H9 (cell line): ENCODE data around the gene CD151. TPM values are rescaled to one million over a fixed set of nuclear protein-coding genes. Genes with fewer than 3 reads are reported as not detected.

Experiments
- DNase-seq: peaks from one replicate; pipeline ENCODE4 v3.0.0-alpha.2; 2017
- H2AFZ ChIP-seq: one replicate; pipeline ENCODE4 v1.6.1; 2013; ENCODE audit warnings: mild to moderate bottlenecking, low read length, control low read depth, moderate library complexity
- H2AK5ac ChIP-seq: 2 replicates; pipeline ENCODE4 v1.6.1; 2013; ENCODE audit warnings: low read length, control low read depth, mixed read lengths; ENCODE audit not compliant: insufficient read length
- H2BK120ac ChIP-seq: one replicate; pipeline ENCODE4 v1.6.1; 2013; ENCODE audit warnings: low read depth, mild to moderate bottlenecking, low read length, control low read depth, inconsistent platforms; ENCODE audit not compliant: poor library complexity, severe bottlenecking
- H2BK12ac ChIP-seq: 2 replicates; pipeline ENCODE4 v1.6.1; 2013; ENCODE audit warnings: low read length, control low read depth, mixed read lengths, low read depth; ENCODE audit not compliant: insufficient read length
- H2BK15ac ChIP-seq: 2 replicates; pipeline ENCODE4 v1.6.1; 2013; ENCODE audit warnings: low read depth, low read length, control low read depth
- H2BK20ac ChIP-seq: one replicate; pipeline ENCODE4 v1.6.1; 2013; ENCODE audit warnings: low read depth, mild to moderate bottlenecking, low read length, control low read depth, inconsistent platforms; ENCODE audit not compliant: poor library complexity, severe bottlenecking
- H2BK5ac ChIP-seq: 2 replicates; pipeline ENCODE4 v1.6.1; 2013; ENCODE audit warnings: low read length, control low read depth, mixed read lengths; ENCODE audit not compliant: insufficient read length
- H3K14ac ChIP-seq: 2 replicates; pipeline ENCODE4 v1.6.1; 2013; ENCODE audit warnings: low read length, control low read depth; ENCODE audit not compliant: insufficient read depth
- H3K18ac ChIP-seq: 2 replicates; pipeline ENCODE4 v1.6.1; 2013; ENCODE audit warnings: low read depth, mild to moderate bottlenecking, mixed read lengths, low read length, control low read depth; ENCODE audit not compliant: insufficient read length
- H3K23ac ChIP-seq: 2 replicates; pipeline ENCODE4 v1.6.1; 2013; ENCODE audit warnings: low read length, control low read depth, mixed read lengths, low read depth; ENCODE audit not compliant: insufficient read length
- H3K23me2 ChIP-seq: 2 replicates; pipeline ENCODE4 v1.6.1; 2013; ENCODE audit warnings: low read depth, mild to moderate bottlenecking, mixed read lengths, low read length, control low read depth; ENCODE audit not compliant: insufficient read length, poor library complexity, severe bottlenecking
- H3K27ac ChIP-seq: 2 replicates; pipeline ENCODE4 v1.5.1; 2013; ENCODE audit warnings: low read length, control low read depth, mixed read lengths, low read depth; ENCODE audit not compliant: insufficient read length
- H3K27me3 ChIP-seq: 2 replicates; pipeline ENCODE4 v1.6.1; 2013; ENCODE audit warnings: low read length, control low read depth, inconsistent platforms; ENCODE audit not compliant: insufficient read depth
- H3K4ac ChIP-seq: 2 replicates; pipeline ENCODE4 v1.6.1; 2013; ENCODE audit warnings: low read depth, mild to moderate bottlenecking, control low read depth, inconsistent platforms, low read length, moderate library complexity
- H3K4me1 ChIP-seq: 2 replicates; pipeline ENCODE4 v1.6.1; 2013; ENCODE audit warnings: low read length, control low read depth, inconsistent platforms; ENCODE audit not compliant: insufficient read depth
- H3K4me2 ChIP-seq: 2 replicates; pipeline ENCODE4 v1.6.1; 2013; ENCODE audit warnings: low read length, control low read depth, mixed read lengths; ENCODE audit not compliant: insufficient read length, insufficient read depth
- H3K56ac ChIP-seq: 2 replicates; pipeline ENCODE4 v1.6.1; 2013; ENCODE audit warnings: low read depth, mild to moderate bottlenecking, mixed read lengths, low read length, control low read depth; ENCODE audit not compliant: insufficient read length
- H3K79me1 ChIP-seq: 2 replicates; pipeline ENCODE4 v1.6.1; 2013; ENCODE audit warnings: low read depth, mild to moderate bottlenecking, moderate library complexity, low read length, control low read depth, inconsistent platforms; ENCODE audit not compliant: insufficient read depth, poor library complexity, severe bottlenecking
- H3K79me2 ChIP-seq: 2 replicates; pipeline ENCODE4 v1.6.1; 2013; ENCODE audit warnings: low read length, control low read depth, inconsistent platforms; ENCODE audit not compliant: insufficient read depth
- H3K9ac ChIP-seq: 2 replicates; pipeline ENCODE4 v1.6.1; 2013; ENCODE audit warnings: low read length, control low read depth, mixed read lengths; ENCODE audit not compliant: insufficient read length; ENCODE audit errors: extremely low read depth
- H3K9me3 ChIP-seq: one replicate; pipeline ENCODE4 v1.6.1; 2013; ENCODE audit warnings: low read depth, low read length, inconsistent platforms; ENCODE audit not compliant: control insufficient read depth
- H3T11ph ChIP-seq: one replicate; pipeline ENCODE4 v1.6.1; 2013; ENCODE audit warnings: mild to moderate bottlenecking, low read length, control low read depth, inconsistent platforms
- H4K20me1 ChIP-seq: one replicate; pipeline ENCODE4 v1.6.1; 2013; ENCODE audit not compliant: control insufficient read depth, insufficient read length, insufficient read depth
- H4K5ac ChIP-seq: 2 replicates; pipeline ENCODE4 v1.6.1; 2013; ENCODE audit warnings: low read depth, mild to moderate bottlenecking, mixed read lengths, low read length, control low read depth; ENCODE audit not compliant: insufficient read length
- H4K8ac ChIP-seq: replicated peaks from 2 replicates; pipeline ENCODE4 v1.6.1; 2013; ENCODE audit warnings: low read length, control low read depth, mixed read lengths, low read depth; ENCODE audit not compliant: insufficient read length
- H4K91ac ChIP-seq: 2 replicates; pipeline ENCODE4 v1.6.1; 2013; ENCODE audit warnings: low read depth, mild to moderate bottlenecking, moderate library complexity, mixed read lengths, low read length, control low read depth; ENCODE audit not compliant: insufficient read length
- H3K27ac Mint-ChIP-seq, 3 experiments: 2 replicates in 2 of 3; 3 replicates in 1 of 3; pipeline ENCODE4 v1.8.0; 2020 to 2021; ENCODE audit warnings: mixed read lengths in 3 of 3, mild to moderate bottlenecking in 1 of 3, moderate library complexity in 1 of 3
- H3K27me3 Mint-ChIP-seq: 2 replicates; pipeline ENCODE4 v1.8.0; 2021; ENCODE audit warnings: low read depth, mild to moderate bottlenecking, moderate library complexity, mixed read lengths
- H3K36me3 Mint-ChIP-seq, 3 experiments: 2 replicates in 2 of 3; 3 replicates in 1 of 3; pipeline ENCODE4 v1.8.0; 2020 to 2021; ENCODE audit warnings: low read depth in 3 of 3, mixed read lengths in 3 of 3; ENCODE audit not compliant: insufficient read depth in 1 of 3
- H3K4me1 Mint-ChIP-seq, 2 experiments: 2 replicates each; pipeline ENCODE4 v1.8.0; 2020; ENCODE audit warnings: mixed read lengths in 2 of 2
- H3K4me3 Mint-ChIP-seq, 2 experiments: 2 replicates in 1 of 2; 3 replicates in 1 of 2; pipeline ENCODE4 v1.8.0; 2020 to 2021; ENCODE audit warnings: mild to moderate bottlenecking in 2 of 2, mixed read lengths in 2 of 2, moderate library complexity in 1 of 2
- H3K9me3 Mint-ChIP-seq, 2 experiments: 2 replicates in 1 of 2; 3 replicates in 1 of 2; pipeline ENCODE4 v1.8.0; 2020; ENCODE audit warnings: mild to moderate bottlenecking in 2 of 2, mixed read lengths in 2 of 2, moderate library complexity in 1 of 2
- WGBS: extraction: QIAGEN DNeasy Blood & Tissue Kit; methylation state at CpG from one replicate; pipeline ENCODE4 v1.1.7; 2013; ENCODE audit warnings: missing lambda C conversion rate, low lambda C conversion rate, mixed read lengths; ENCODE audit not compliant: insufficient read length; ENCODE audit errors: extremely low coverage; 5-methylcytosine and 5-hydroxymethylcytosine counted together
- total RNA-seq: library from RNA; stranded (reverse); gene quantifications from 2 replicates; pipeline ENCODE4 v1.2.1, GENCODE V29; 2021
- TF ChIP-seq, protein P1 (sequence below): fragments of 200-600 bp; sonication (generic); conservative IDR thresholded peaks from 3 replicates; pipeline ENCODE4 v1.8.0; 2021; ENCODE audit warnings: antibody characterized with exemption, mild to moderate bottlenecking

CD151 gene
- total RNA-seq, 1 experiment from 2014 or later = 138 TPM

DNA sequence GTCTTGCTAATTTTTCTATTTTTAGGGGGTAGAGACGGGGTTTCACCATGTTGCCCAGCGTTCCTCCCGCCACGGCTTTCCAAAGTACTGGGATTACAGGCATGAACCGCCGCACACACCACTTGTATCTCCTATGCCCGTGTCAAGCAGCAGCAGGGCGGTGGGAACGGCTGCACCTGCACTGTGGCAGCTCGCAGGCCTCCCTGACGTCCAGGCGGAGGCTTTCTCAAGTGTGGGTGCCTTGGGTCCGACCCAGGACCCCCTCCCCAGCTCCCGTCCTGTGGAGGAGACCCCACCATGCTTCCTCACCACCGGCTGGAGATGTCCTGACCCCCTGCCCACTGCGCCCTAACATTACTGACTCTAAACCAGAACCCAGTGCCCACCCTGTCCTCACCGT, 35.6 kb downstream of the CD151 start:
- Histone ChIP-seq H3T11ph (no peak overlapping the region), H3K79me2 (no peaks in the 10 kb centered on the region), H3K4me1 (no peaks in the 10 kb centered on the region), H4K91ac (no peak overlapping the region), H3K18ac (no peak overlapping the region), H3K23ac (no peak overlapping the region), H2BK20ac (no peak overlapping the region), H2AFZ (no peak overlapping the region), H3K23me2 (no peaks in the 10 kb centered on the region), H4K5ac (no peak overlapping the region), H3K27ac (no peak overlapping the region), H3K27me3 (no peaks in the 10 kb centered on the region), H3K4me2 (no peak overlapping the region), H3K79me1 (no peaks in the 10 kb centered on the region), H3K4ac (no peak overlapping the region), H2BK120ac (no peak overlapping the region), H3K56ac (no peak overlapping the region), H2BK12ac (no peak overlapping the region), H4K8ac (no peak overlapping the region), H4K20me1 (no peaks in the 10 kb centered on the region), H2AK5ac (no peak overlapping the region), H2BK5ac (no peak overlapping the region), H3K14ac (no peak overlapping the region; the same call in 1 of the 2 replicates), H2BK15ac (no peak overlapping the region), H3K9me3 (no peaks in the 10 kb centered on the region), H3K9ac (no peak overlapping the region)
- no peak for DNase-seq
- Mint-ChIP-seq H3K27ac (peak overlapping the region in 1 of 3 experiments; percentile 24; a peak in 1 of 7 replicates), H3K36me3 (peaks cover 5 to 25% (median 19%) of the 10 kb centered on the region in 3 experiments; a peak in 5 of 7 replicates), H3K4me1 (peaks cover 7 to 14% of the 10 kb centered on the region in 2 experiments), H3K27me3 (peaks cover 3% of the 10 kb centered on the region; the same call in 1 of the 2 replicates), H3K9me3 (no peaks in the 10 kb centered on the region), H3K4me3 (no peak overlapping the region)
- WGBS = no CpG with 5 or more reads among the region's 17 CpGs
- TF ChIP-seq, protein P1, sequence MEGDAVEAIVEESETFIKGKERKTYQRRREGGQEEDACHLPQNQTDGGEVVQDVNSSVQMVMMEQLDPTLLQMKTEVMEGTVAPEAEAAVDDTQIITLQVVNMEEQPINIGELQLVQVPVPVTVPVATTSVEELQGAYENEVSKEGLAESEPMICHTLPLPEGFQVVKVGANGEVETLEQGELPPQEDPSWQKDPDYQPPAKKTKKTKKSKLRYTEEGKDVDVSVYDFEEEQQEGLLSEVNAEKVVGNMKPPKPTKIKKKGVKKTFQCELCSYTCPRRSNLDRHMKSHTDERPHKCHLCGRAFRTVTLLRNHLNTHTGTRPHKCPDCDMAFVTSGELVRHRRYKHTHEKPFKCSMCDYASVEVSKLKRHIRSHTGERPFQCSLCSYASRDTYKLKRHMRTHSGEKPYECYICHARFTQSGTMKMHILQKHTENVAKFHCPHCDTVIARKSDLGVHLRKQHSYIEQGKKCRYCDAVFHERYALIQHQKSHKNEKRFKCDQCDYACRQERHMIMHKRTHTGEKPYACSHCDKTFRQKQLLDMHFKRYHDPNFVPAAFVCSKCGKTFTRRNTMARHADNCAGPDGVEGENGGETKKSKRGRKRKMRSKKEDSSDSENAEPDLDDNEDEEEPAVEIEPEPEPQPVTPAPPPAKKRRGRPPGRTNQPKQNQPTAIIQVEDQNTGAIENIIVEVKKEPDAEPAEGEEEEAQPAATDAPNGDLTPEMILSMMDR = no peak
